Hepatocyte (in vitro differentiated cells): Measurements from ENCODE around the gene PLCL1.

ENCODE experiments used
- EZH2 ChIP-seq: fragments of 200-600 bp; sonication (generic); IDR thresholded peaks from 2 replicates; pipeline ENCODE4 v1.6.1; 2016; ENCODE audit warnings: antibody characterized with exemption, mild to moderate bottlenecking, borderline replicate concordance
- TF ChIP-seq, protein P1 (sequence below): fragments of 200-600 bp; sonication (generic); IDR thresholded peaks from 2 replicates; pipeline ENCODE4 v1.5.1; 2016; ENCODE audit warnings: antibody characterized with exemption, mild to moderate bottlenecking; ENCODE audit not compliant: poor library complexity

DNA sequence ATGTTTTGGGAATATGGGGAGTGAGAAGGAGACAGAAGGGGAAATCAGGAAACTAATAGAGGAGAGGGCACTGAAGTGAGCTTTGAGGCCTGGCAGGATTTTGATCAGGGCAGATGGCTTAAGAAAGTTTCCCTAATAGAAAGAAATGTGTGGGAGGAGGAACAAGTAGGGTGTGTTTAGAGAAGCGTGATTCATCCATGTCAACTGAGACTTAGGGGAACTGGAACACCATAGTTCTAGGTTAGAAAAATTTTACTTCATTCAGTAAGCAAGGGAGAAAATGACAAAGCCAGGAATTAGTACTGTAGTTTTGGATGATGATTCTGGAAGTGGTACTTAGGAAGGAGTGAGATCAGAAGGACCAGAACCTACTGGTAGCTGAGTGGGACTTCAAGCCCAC is 296.0 kb downstream of the PLCL1 start:
- TF ChIP-seq, protein P1, sequence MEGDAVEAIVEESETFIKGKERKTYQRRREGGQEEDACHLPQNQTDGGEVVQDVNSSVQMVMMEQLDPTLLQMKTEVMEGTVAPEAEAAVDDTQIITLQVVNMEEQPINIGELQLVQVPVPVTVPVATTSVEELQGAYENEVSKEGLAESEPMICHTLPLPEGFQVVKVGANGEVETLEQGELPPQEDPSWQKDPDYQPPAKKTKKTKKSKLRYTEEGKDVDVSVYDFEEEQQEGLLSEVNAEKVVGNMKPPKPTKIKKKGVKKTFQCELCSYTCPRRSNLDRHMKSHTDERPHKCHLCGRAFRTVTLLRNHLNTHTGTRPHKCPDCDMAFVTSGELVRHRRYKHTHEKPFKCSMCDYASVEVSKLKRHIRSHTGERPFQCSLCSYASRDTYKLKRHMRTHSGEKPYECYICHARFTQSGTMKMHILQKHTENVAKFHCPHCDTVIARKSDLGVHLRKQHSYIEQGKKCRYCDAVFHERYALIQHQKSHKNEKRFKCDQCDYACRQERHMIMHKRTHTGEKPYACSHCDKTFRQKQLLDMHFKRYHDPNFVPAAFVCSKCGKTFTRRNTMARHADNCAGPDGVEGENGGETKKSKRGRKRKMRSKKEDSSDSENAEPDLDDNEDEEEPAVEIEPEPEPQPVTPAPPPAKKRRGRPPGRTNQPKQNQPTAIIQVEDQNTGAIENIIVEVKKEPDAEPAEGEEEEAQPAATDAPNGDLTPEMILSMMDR = no peak
- TF ChIP-seq EZH2 = no peak
